Prostate gland (tissue), 2 donors: ENCODE results near the gene TNFRSF12A. TPM values are rescaled to one million over a fixed set of nuclear protein-coding genes. Genes with fewer than 3 reads are reported as not detected.

Experiments used
- small RNA-seq, 2 donors: library from RNA; depleted of rRNA; stranded (forward); fragments of <200 nt; gene quantifications; one replicate each; pipeline ENCODE3, GENCODE V24; 2016
- total RNA-seq, 2 donors: library from RNA; depleted of rRNA; stranded (reverse); fragments of >200 nt; gene quantifications; one replicate each; pipeline ENCODE4 v1.1.0, GENCODE V29; 2016

The TNFRSF12A gene
- total RNA-seq, 2 donors from 2014 or later: 57.4 to 59.0 TPM

Small RNAs within 50 kb of the gene (small RNA-seq; reads per million reads assigned to genes)
- 0 to 0.09 reads per million in 2 donors for gene LINC00514

Other genes starting within 250 kb of the TNFRSF12A start
- gene ELOB, start 243.1 kb upstream of the TNFRSF12A start, total RNA-seq: 100 to 1,000 TPM; 318 to 496 TPM
- not detected for gene PRSS33, start 232.8 kb upstream of the TNFRSF12A start, total RNA-seq
- gene PRSS41, start 221.9 kb upstream of the TNFRSF12A start, total RNA-seq: not detected
- gene PRSS21, start 203.1 kb upstream of the TNFRSF12A start, total RNA-seq: 10 to 100 TPM; 33.5 to 50.6 TPM
- gene ZG16B, start 190.1 kb upstream of the TNFRSF12A start, total RNA-seq: 100 to 1,000 TPM in 1 of 2 donors, 10 to 100 TPM in 1; 37.1 to 268 TPM
- gene PRSS22, start 162.2 kb upstream of the TNFRSF12A start, total RNA-seq: 10 to 100 TPM; 18.6 to 30.9 TPM
- gene FLYWCH2, start 137.2 kb upstream of the TNFRSF12A start, total RNA-seq: 100 to 1,000 TPM in 1 of 2 donors, 10 to 100 TPM in 1; 78.8 to 150 TPM
- 10 to 100 TPM; 53.0 to 55.6 TPM for gene FLYWCH1, start 108.4 kb upstream of the TNFRSF12A start, total RNA-seq
- 1 to 10 TPM; 1.4 to 4.0 TPM for gene KREMEN2, start 56.1 kb upstream of the TNFRSF12A start, total RNA-seq
- gene PAQR4, start 51.0 kb upstream of the TNFRSF12A start, total RNA-seq: 10 to 100 TPM in 1 of 2 donors, 1 to 10 TPM in 1; 9.1 to 25.1 TPM
- 10 to 100 TPM in 1 of 2 donors, 1 to 10 TPM in 1; 4.1 to 25.5 TPM for gene PKMYT1, start 39.9 kb upstream of the TNFRSF12A start, total RNA-seq
- under 1 TPM in 1 of 2 donors, not detected in 1; 0.91 TPM for gene CLDN9, start 7.4 kb upstream of the TNFRSF12A start, total RNA-seq
- gene CLDN6, start 2.2 kb upstream of the TNFRSF12A start, total RNA-seq: under 1 TPM in 1 of 2 donors, not detected in 1; 0.14 TPM
- 10 to 100 TPM; 52.4 to 67.0 TPM for gene HCFC1R1, start 3.6 kb downstream of the TNFRSF12A start, total RNA-seq
- 10 to 100 TPM; 22.9 to 28.0 TPM for gene THOC6, start 3.7 kb downstream of the TNFRSF12A start, total RNA-seq
- 10 to 100 TPM; 54.6 to 59.6 TPM for gene BICDL2, start 16.6 kb downstream of the TNFRSF12A start, total RNA-seq
- 1 to 10 TPM in 1 of 2 donors, under 1 TPM in 1; 0.74 to 1.4 TPM for gene MMP25, start 26.2 kb downstream of the TNFRSF12A start, total RNA-seq
- 10 to 100 TPM; 13.5 to 33.3 TPM for gene IL32, start 45.3 kb downstream of the TNFRSF12A start, total RNA-seq
- under 1 TPM in 1 of 2 donors, not detected in 1; 0.57 TPM for gene ZSCAN10, start 78.9 kb downstream of the TNFRSF12A start, total RNA-seq
- gene ZNF205, start 92.2 kb downstream of the TNFRSF12A start, total RNA-seq: 10 to 100 TPM; 20.9 to 27.0 TPM
- 10 to 100 TPM; 18.4 to 28.1 TPM for gene ZNF213, start 114.7 kb downstream of the TNFRSF12A start, total RNA-seq
- gene OR1F1, start 167.8 kb downstream of the TNFRSF12A start, total RNA-seq: not detected
- gene ZNF200, start 214.8 kb downstream of the TNFRSF12A start, total RNA-seq: 10 to 100 TPM in 1 of 2 donors, 1 to 10 TPM in 1; 8.2 to 18.6 TPM
- gene MEFV, start 236.3 kb downstream of the TNFRSF12A start, total RNA-seq: 1 to 10 TPM in 1 of 2 donors, under 1 TPM in 1; 0.77 to 5.9 TPM